ENCODE results near the gene ZNHIT2. TPM values are rescaled to one million over a fixed set of nuclear protein-coding genes. Genes with fewer than 3 reads are reported as not detected.

The ZNHIT2 gene
- total and polyA plus RNA-seq, 2 of the 13 experiments (the other 11 are each of a cell fraction or from before 2014, with no cell fraction given): 1.1 to 6.5 TPM

- no peak for TF ChIP-seq ZBTB40 (IDR thresholded peaks at IDR 0.05)
- TF ChIP-seq ZBTB40 (CRISPR knock-in tag; IDR thresholded peaks at IDR 0.05): no peak
- peak; percentile 53; the same call in 1 of the 2 replicates for TF ChIP-seq MYC (CRISPR knock-in tag; IDR thresholded peaks at IDR 0.05; ENCODE audit: borderline replicate concordance)
- no peak for TF ChIP-seq ZBTB38 (CRISPR knock-in tag; IDR thresholded peaks at IDR 0.05)
- TF ChIP-seq PRDM10 (CRISPR knock-in tag; IDR thresholded peaks at IDR 0.05; ENCODE audit: low read depth): peak; percentile 69
- no peak for TF ChIP-seq MAFF (IDR thresholded peaks at IDR 0.05; ENCODE audit: low read depth, low read length)
- TF ChIP-seq, protein P1, sequence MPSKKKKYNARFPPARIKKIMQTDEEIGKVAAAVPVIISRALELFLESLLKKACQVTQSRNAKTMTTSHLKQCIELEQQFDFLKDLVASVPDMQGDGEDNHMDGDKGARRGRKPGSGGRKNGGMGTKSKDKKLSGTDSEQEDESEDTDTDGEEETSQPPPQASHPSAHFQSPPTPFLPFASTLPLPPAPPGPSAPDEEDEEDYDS (CRISPR knock-in tag; IDR thresholded peaks at IDR 0.05): peak; percentile 99
- no peak for TF ChIP-seq U2AF1 (optimal IDR thresholded peaks at IDR 0.05; ENCODE audit: low read depth, low read length)
- peak; percentile 38 for TF ChIP-seq ZEB1 (IDR thresholded peaks at IDR 0.05; ENCODE audit: insufficient replicate concordance, low read depth)
- no peak for TF ChIP-seq ZBTB21 (CRISPR knock-in tag; IDR thresholded peaks at IDR 0.05)
- no peak for TF ChIP-seq ZNF326 (CRISPR knock-in tag; IDR thresholded peaks at IDR 0.05; ENCODE audit: borderline replicate concordance)
- no peak for TF ChIP-seq ZNF30 (CRISPR knock-in tag; IDR thresholded peaks at IDR 0.05)
- TF ChIP-seq SAP130 (CRISPR knock-in tag; IDR thresholded peaks at IDR 0.05; ENCODE audit: low read depth): peak; percentile 84
- TF ChIP-seq MBNL3 (CRISPR knock-in tag; conservative IDR thresholded peaks at IDR 0.05): no peak
- no peak for TF ChIP-seq GABPA (IDR thresholded peaks at IDR 0.05; ENCODE audit: low read depth, low read length)
- TF ChIP-seq GABPA (CRISPR knock-in tag; IDR thresholded peaks at IDR 0.05; ENCODE audit: low read depth): peak; percentile 44; the same call in 1 of the 2 replicates
- no peak for TF ChIP-seq ZNF879 (CRISPR knock-in tag; IDR thresholded peaks at IDR 0.05)
Measured at GRCh38 chr11:65111744-65112545, 5.6 kb downstream of the ZNHIT2 start, which contains the start of gene TM7SF2 (continued).
